ENCODE measurements around the gene MACROD2.

DNA sequence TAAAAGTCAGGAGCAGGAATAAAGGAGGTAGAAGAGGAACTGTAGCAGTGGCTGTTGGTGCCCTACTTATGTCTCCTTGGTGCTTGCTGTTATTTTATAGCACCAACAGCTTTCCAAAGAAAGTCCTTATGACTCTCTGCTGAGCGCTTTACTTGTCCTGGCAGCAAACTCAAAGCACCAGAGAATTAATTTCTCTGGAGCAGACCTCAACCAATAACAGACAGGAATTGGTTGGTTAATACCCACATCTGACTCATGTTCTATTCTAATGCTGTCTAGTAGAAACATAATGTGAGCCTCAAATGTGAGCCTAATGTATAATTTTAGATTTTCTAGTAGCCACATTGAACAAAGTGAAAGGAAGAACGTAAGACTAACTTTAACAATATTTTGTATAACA lies 1892.1 kb downstream of the MACROD2 start:
- TF ChIP-seq, protein P1, sequence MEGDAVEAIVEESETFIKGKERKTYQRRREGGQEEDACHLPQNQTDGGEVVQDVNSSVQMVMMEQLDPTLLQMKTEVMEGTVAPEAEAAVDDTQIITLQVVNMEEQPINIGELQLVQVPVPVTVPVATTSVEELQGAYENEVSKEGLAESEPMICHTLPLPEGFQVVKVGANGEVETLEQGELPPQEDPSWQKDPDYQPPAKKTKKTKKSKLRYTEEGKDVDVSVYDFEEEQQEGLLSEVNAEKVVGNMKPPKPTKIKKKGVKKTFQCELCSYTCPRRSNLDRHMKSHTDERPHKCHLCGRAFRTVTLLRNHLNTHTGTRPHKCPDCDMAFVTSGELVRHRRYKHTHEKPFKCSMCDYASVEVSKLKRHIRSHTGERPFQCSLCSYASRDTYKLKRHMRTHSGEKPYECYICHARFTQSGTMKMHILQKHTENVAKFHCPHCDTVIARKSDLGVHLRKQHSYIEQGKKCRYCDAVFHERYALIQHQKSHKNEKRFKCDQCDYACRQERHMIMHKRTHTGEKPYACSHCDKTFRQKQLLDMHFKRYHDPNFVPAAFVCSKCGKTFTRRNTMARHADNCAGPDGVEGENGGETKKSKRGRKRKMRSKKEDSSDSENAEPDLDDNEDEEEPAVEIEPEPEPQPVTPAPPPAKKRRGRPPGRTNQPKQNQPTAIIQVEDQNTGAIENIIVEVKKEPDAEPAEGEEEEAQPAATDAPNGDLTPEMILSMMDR (conservative IDR thresholded peaks at IDR 0.05; ENCODE audit: low read depth in 2 of 2) = no peak
- no peak for TF ChIP-seq POLR2AphosphoS5 (IDR thresholded peaks at IDR 0.05; ENCODE audit: low read depth)
- TF ChIP-seq, protein P2, sequence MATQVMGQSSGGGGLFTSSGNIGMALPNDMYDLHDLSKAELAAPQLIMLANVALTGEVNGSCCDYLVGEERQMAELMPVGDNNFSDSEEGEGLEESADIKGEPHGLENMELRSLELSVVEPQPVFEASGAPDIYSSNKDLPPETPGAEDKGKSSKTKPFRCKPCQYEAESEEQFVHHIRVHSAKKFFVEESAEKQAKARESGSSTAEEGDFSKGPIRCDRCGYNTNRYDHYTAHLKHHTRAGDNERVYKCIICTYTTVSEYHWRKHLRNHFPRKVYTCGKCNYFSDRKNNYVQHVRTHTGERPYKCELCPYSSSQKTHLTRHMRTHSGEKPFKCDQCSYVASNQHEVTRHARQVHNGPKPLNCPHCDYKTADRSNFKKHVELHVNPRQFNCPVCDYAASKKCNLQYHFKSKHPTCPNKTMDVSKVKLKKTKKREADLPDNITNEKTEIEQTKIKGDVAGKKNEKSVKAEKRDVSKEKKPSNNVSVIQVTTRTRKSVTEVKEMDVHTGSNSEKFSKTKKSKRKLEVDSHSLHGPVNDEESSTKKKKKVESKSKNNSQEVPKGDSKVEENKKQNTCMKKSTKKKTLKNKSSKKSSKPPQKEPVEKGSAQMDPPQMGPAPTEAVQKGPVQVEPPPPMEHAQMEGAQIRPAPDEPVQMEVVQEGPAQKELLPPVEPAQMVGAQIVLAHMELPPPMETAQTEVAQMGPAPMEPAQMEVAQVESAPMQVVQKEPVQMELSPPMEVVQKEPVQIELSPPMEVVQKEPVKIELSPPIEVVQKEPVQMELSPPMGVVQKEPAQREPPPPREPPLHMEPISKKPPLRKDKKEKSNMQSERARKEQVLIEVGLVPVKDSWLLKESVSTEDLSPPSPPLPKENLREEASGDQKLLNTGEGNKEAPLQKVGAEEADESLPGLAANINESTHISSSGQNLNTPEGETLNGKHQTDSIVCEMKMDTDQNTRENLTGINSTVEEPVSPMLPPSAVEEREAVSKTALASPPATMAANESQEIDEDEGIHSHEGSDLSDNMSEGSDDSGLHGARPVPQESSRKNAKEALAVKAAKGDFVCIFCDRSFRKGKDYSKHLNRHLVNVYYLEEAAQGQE (IDR thresholded peaks at IDR 0.05; ENCODE audit: unreplicated experiment) = no peak
- no peak for TF ChIP-seq EZH2 (IDR thresholded peaks at IDR 0.05; ENCODE audit: low read depth, unreplicated experiment)
- TF ChIP-seq STAT1 (IDR thresholded peaks at IDR 0.05; ENCODE audit: unreplicated experiment) = no peak

Measured in GM23338 (cell line).